NCI-H187 (cell line): ENCODE data around the gene GNPTG.

ENCODE experiments used
- DNase-seq, 2 experiments: peaks; one replicate each; lab custom pipeline; 2025; lab: John Stamatoyannopoulos, UW

GNPTG gene

GRCh38 chr16:1394367-1394951 lies 42.7 kb downstream of the GNPTG start:
- DNase-seq: no peak

- DNase-seq: no peak
Observed at GRCh38 chr16:1395444-1396031, 43.8 kb downstream of the GNPTG start.

DNA sequence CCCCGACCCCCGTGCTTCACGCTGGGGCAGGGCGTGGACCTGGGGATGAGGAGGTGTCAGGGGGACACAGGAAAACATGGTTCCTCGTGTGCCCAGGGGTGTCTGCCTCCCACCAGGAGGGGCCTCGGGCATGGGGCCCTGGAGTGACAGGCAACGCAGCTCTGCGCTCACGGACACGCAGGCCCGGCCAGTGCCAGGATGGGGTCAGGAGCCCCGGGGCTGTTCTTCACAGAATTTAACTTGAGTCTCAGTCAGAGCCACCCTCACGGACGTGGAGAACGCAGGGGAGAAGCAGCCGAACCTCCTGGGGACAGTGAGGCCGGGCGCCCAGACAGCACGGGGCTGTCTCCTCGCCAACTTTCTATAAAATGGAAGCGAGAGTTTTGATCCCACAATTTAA lies 46.0 kb downstream of the GNPTG start:
- DNase-seq: no peak

GRCh38 chr16:1398351-1398750 lies 46.6 kb downstream of the GNPTG start:
- DNase-seq: no peak

- DNase-seq: no peak
Observed at GRCh38 chr16:1398826-1399581, 47.3 kb downstream of the GNPTG start.

DNA sequence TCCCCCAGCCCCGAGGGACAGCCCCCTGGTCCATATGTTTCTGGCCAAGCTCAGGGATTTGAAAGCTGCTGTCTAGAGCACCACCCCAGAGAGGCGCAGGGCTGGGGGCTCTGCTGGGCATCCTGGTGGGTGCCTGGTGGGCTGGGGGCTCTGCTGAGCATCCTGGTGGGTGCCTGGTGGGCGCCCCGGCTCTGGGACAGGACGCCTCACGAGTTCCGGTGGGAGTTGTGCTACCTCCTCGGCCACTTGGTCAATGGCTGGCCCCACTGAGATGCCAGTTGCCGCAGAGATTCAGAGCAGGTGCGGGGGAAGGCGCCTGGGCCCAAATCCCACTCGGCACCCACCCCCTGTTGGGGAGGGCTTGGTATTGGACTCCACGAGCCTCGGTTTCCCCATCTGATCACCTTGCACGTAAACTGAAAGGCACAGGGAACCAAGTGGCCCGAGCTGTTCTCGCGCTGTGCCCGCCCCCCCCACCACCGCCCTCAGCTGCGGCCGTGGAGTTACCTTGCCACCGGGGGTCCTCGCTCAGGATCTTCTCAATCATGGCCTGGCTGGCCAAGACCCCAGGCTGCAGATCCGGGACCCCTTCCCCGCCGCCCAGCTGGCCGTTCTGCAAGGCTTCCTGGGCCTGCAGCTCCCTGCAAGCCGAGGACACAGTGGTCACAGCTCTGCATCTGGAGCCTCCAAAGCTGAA lies 49.5 kb downstream of the GNPTG start:
- no peak for DNase-seq

DNA sequence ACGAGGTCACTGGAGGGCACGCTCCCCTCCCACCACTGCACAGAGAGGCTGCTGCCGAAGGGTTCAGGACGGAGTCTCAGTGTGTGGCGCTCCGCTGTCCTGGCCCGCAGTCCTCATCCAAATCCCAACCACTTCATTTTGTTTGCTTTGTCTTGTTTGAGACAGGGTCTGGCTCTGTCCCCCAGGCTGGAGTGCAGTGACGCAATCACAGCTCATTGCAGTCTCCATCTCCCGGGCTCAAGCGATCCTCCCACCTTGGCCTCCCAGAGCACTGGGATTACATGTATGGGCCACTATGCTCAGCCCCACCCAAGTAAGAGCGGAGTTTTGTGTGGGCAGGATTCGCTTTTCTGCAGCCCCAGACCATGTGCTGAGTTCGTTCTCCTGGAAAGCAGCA lies 50.0 kb downstream of the GNPTG start:
- DNase-seq: no peak

DNA sequence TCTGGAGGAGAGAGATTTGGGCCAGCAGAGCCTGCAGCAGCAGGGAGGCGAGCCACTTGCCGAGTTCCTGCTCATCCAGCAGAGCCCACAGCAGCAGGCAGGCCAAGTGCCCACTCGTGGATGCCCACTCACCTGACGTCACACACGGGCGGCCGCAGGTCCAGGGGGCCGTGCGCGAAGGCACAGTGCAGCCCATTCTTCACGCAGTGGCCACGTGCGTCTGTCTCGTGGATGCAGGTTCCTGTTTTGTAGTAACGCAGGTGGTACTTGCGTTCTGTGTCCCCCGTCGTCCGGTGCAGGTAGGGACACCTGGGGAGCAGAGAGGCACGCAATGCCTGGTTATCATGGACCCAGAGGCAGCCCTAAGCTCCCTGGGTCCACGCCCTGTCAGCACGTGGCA lies 51.3 kb downstream of the GNPTG start:
- DNase-seq: no peak

DNA sequence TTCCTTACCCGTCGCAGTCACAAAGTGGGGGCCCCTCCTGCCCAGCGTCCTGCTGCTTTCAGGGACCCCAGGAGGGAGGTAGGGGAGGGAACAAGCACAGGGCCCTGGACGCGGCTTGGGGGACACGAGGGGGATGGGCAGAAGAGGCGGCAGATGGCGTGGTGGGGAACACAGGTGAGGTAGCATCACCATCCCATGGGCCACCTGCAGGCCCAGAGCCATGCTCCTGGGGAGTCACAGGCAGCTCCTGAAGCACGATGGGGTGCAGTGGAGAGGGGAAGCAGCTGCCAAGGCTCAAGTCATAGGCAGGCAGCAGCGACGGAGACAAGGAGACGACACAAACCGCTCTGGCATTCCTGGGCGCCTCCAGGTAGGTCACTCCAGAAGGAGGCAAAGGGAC lies 52.0 kb downstream of the GNPTG start:
- no peak for DNase-seq

DNA sequence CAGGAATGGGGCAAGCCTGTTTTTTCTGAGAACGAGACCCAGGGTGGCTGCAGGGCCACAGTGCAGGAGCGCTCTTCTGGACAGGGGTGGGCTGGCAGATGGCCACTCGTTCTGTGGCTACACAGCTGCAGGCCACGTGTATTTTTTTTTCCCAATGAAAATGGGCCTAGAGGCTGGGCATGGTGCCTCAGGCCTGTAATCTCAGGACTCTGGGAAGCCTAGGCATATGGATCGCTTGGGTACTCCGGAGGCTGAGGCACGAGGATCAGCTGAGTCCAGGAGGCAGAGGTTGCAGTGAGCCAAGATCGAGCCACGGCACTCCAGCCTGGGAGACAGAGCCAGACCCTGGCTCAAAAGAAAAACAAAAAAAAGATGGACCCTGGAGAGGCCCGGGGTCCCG lies 56.0 kb downstream of the GNPTG start:
- no peak for DNase-seq

GRCh38 chr16:1408171-1408837 lies 56.6 kb downstream of the GNPTG start:
- peak; percentile 89 to 92 for DNase-seq

DNA sequence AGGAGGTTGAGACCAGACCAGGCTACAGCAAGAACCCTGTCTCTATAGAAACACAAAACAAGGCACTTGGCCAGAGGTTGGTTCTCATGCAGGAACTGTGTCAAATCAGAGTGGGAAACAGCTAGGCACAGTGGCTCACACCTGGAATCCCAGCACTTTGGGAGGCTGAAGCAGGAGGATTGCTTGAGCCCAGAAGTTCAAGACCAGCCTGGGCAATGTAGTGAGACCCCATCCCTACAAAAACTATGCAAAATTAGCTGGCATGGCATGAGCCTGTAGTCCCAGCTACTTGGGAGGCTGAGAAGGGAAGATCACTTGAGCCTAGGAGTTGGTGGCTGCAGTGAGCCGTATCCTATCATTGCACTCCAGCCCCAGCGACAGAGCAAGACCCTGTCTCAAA lies 61.1 kb downstream of the GNPTG start:
- DNase-seq: no peak
